Naive thymus-derived CD4-positive, alpha-beta T cell (primary cell): Measurements from ENCODE around the gene ECHDC3. TPM values are rescaled to one million over a fixed set of nuclear protein-coding genes. Genes with fewer than 3 reads are reported as not detected.

Source experiments
- ATAC-seq: fragments of 150-1000 bp; cut with Tn5 transposase; 2 replicates; pipeline ENCODE4 v1.10.0; 2021; ENCODE audit warnings: mild to moderate bottlenecking, moderate library complexity
- CTCF ChIA-PET: fragments of 350-600 bp; sonication (Branson Sonifier 250); formaldehyde crosslinking; loops from one replicate; lab custom pipeline; 2021; ENCODE audit warnings: antibody characterized with exemption; lab: Charles Lee
- POLR2A ChIA-PET: fragments of 350-600 bp; sonication (Branson Sonifier 250); formaldehyde crosslinking; loops from one replicate; lab custom pipeline; 2021; ENCODE audit warnings: antibody characterized with exemption, inconsistent platforms; lab: Charles Lee
- DNase-seq, 9 donors: peaks; one replicate each; pipeline versions ENCODE4 v3.0.0 to v3.0.0-alpha.2; 2020 to 2022; ENCODE audit warnings: mixed read lengths in 1 of 9
- H3K27ac ChIP-seq: one replicate; pipeline ENCODE4 v1.7.0; 2013; ENCODE audit warnings: mild to moderate bottlenecking, low read depth, low read length, moderate library complexity
- H3K27me3 ChIP-seq, 2 donors: one replicate each; pipeline ENCODE4 v1.7.0; 2013; ENCODE audit warnings: low read length in 2 of 2, mild to moderate bottlenecking in 2 of 2, moderate library complexity in 2 of 2; ENCODE audit not compliant: control insufficient read depth in 2 of 2, insufficient read depth in 2 of 2
- H3K36me3 ChIP-seq, 3 experiments: 1 replicate in 2 of 3; 2 replicates in 1 of 3; pipeline ENCODE4 v1.7.0; 2013; ENCODE audit warnings: low read length in 3 of 3, mild to moderate bottlenecking in 3 of 3, moderate library complexity in 1 of 3; ENCODE audit not compliant: insufficient read depth in 3 of 3, control insufficient read depth in 2 of 3
- H3K4me1 ChIP-seq, 2 donors: one replicate each; pipeline ENCODE4 v1.7.0; 2013; ENCODE audit warnings: low read length in 2 of 2, mild to moderate bottlenecking in 2 of 2, moderate library complexity in 1 of 2; ENCODE audit not compliant: control insufficient read depth in 2 of 2, insufficient read depth in 2 of 2
- H3K4me3 ChIP-seq: 2 replicates; pipeline ENCODE4 v1.7.0; 2013; ENCODE audit warnings: mild to moderate bottlenecking, low read length
- H3K9me3 ChIP-seq, 3 experiments: 1 replicate in 2 of 3; 2 replicates in 1 of 3; pipeline ENCODE4 v1.7.0; 2013; ENCODE audit warnings: low read length in 3 of 3; ENCODE audit not compliant: control insufficient read depth in 2 of 3
- H3K27ac Mint-ChIP-seq, 9 donors: one replicate each; pipeline ENCODE4 v1.8.0; 2020 to 2022; ENCODE audit warnings: mixed read lengths in 9 of 9, mild to moderate bottlenecking in 8 of 9, moderate library complexity in 5 of 9, inconsistent platforms in 2 of 9
- H3K27me3 Mint-ChIP-seq, 5 donors: one replicate each; pipeline ENCODE4 v1.8.0; 2021 to 2022; ENCODE audit warnings: mixed read lengths in 5 of 5, mild to moderate bottlenecking in 1 of 5
- H3K36me3 Mint-ChIP-seq, 5 donors: one replicate each; pipeline ENCODE4 v1.8.0; 2020 to 2022; ENCODE audit warnings: mixed read lengths in 5 of 5, mild to moderate bottlenecking in 3 of 5, inconsistent platforms in 1 of 5
- H3K4me1 Mint-ChIP-seq, 7 donors: one replicate each; pipeline ENCODE4 v1.8.0; 2020 to 2022; ENCODE audit warnings: mixed read lengths in 7 of 7, mild to moderate bottlenecking in 3 of 7, inconsistent platforms in 1 of 7
- H3K4me3 Mint-ChIP-seq, 10 donors: one replicate each; pipeline ENCODE4 v1.8.0; 2020 to 2022; ENCODE audit warnings: mild to moderate bottlenecking in 10 of 10, mixed read lengths in 10 of 10, moderate library complexity in 6 of 10, inconsistent platforms in 2 of 10
- H3K9me3 Mint-ChIP-seq, 11 donors: one replicate each; pipeline ENCODE4 v1.8.0; 2020 to 2022; ENCODE audit warnings: mixed read lengths in 11 of 11, mild to moderate bottlenecking in 4 of 11, inconsistent platforms in 1 of 11, moderate library complexity in 1 of 11
- intact Hi-C, 2 donors: fragments of 100-400 bp; cut with micrococcal nuclease; formaldehyde crosslinking; loops; one replicate each; pipeline ENCODE4 v1.15.1; 2023
- polyA plus RNA-seq, 2 donors: library from polyadenylated mRNA; unstranded; fragments of 300-500 nt; fragmentation: Illumina TruSeq; gene quantifications; one replicate each; pipeline ENCODE4 v1.2.3, GENCODE V29; 2021
- total RNA-seq, 6 experiments: library from RNA in 5 of 6; stranded (reverse) in 5 of 6; gene quantifications; 1 replicate in 5 of 6; 2 replicates in 1 of 6; pipeline ENCODE4 v1.2.3 and lab custom pipeline; 2021 to 2026

ECHDC3 gene
- total and polyA plus RNA-seq, 7 experiments from 2014 or later: 0.36 to 2.5 (median 0.57) TPM; not detected in 3

DNA sequence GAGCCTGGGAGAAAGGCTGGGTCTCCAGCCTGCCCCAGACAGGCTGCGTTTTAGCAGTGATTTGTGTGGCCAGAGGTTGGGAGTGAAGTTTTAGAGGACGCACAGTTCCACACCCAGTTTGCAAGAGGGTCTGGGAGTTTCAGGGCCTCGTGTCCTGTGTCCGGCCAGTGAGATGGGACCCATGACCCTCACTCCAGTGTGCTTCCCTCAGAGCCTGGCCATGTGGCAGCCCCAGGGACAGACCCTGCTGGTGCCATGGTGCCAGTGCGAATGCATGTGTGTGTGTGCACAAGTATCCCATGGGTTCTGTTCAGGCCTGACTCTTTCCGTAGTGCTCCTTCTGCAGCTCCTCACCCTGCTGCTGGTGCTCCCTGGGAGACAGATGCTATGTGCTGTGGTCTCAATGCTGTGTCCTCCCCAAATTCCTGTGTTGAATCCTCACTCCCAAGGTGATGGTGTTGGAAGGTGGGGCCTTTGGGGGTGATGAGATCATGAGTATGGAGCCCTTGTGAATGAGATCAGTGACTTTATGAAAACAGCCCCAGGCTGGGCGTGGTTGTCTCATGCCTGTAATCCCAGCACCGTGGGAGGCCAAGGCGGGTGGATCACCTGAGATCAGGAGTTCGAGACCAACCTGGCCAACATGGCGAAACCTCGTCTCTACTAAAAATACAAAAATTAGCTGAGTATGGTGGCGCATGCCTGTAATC lies 16.5 kb downstream of the ECHDC3 start:
- H3K36me3 ChIP-seq: no peaks in the 10 kb centered on the region
- H3K4me3 ChIP-seq: no peak overlapping the region
- Mint-ChIP-seq H3K36me3 (peaks cover 0 to 23% (median 9%) of the 10 kb centered on the region in 5 donors), H3K27me3 (peaks cover 0 to 8% (median 0%) of the 10 kb centered on the region in 5 donors), H3K27ac (no peak overlapping the region), H3K4me1 (peaks cover 4 to 6% (median 5%) of the 10 kb centered on the region in 7 donors), H3K9me3 (peaks cover 0 to 2% (median 0%) of the 10 kb centered on the region in 11 donors), H3K4me3 (no peak overlapping the region)
- intact Hi-C loops: loop anchor here (1.0 to 2.0 kb wide), 4 partner anchors 33 to 243 kb away; no protein-coding TSS in a partner anchor
- no peak for DNase-seq
- ChIA-PET CTCF (interaction anchor here (0.5 to 6.2 kb wide), 9 partner anchors 19 to 1240 kb away, joined by 3 to 89 read pairs (median 3); no protein-coding TSS in a partner anchor), POLR2A (no interaction called here)
- H3K27ac ChIP-seq: no peak overlapping the region
- no peaks in the 10 kb centered on the region for H3K27me3 ChIP-seq
- ATAC-seq: no peak
- peaks cover 0 to 6% of the 10 kb centered on the region in 2 donors for H3K4me1 ChIP-seq
- no peaks in the 10 kb centered on the region for H3K9me3 ChIP-seq

DNA sequence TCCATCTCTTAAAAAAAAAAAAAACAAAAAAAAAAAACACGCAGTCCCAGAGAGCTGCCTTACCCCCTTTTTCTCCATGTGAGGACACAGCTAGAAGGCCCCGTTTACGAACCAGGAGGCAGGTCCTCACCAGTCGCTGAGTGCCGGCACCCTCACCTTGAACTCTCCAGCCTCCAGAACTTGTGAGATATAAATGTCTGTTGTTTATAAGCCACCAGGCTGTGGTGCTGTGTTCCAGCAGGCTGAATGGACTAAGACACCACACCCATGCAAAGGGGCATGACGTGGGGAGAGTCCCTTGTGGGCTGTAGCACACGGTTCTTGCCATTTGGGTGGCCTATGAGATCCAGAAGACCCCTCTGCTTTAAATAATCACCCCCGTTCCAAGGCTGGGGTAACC lies 17.2 kb downstream of the ECHDC3 start:
- Mint-ChIP-seq H3K4me3 (no peak overlapping the region), H3K27me3 (peaks cover 0 to 8% (median 0%) of the 10 kb centered on the region in 5 donors), H3K36me3 (peaks cover 0 to 20% (median 9%) of the 10 kb centered on the region in 5 donors), H3K9me3 (peaks cover 0 to 2% (median 0%) of the 10 kb centered on the region in 11 donors), H3K4me1 (peaks cover 4 to 6% (median 5%) of the 10 kb centered on the region in 7 donors), H3K27ac (no peak overlapping the region)
- intact Hi-C loops: loop anchor here in 1 of 2 donors (2.0 kb wide), 1 partner anchor 35 kb away; no protein-coding TSS in a partner anchor
- CTCF ChIA-PET: interaction anchor here (3.3 to 6.2 kb wide), 3 partner anchors 33 to 245 kb away, joined by 29 to 89 read pairs (median 55); no protein-coding TSS in a partner anchor
- Histone ChIP-seq H3K4me3 (no peak overlapping the region), H3K36me3 (no peaks in the 10 kb centered on the region), H3K27me3 (no peaks in the 10 kb centered on the region), H3K9me3 (no peaks in the 10 kb centered on the region), H3K27ac (no peak overlapping the region), H3K4me1 (peaks cover 0 to 6% of the 10 kb centered on the region in 2 donors)
- DNase-seq (no peak), ATAC-seq (no peak)
- POLR2A ChIA-PET: no interaction called here

DNA sequence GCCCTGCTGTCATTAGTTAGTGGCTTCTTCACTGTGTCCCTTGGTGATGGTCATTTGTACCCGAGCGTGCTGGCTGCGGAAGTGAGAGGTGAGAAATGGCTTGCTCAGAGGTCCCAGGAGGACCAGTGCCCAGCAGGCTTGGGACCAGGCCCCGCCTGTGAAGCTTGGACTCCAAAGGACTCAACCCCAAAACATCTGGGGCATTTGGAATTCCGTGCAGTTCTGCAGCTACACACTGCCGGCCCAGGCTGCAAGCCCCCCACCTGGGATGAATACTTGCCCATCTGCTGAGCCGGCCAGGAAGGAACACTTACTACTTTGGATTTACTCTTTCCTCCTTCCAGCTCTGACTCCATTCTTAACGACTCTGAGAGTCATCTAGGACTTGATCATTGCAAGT lies 18.0 kb downstream of the ECHDC3 start:
- peaks cover 0 to 2% (median 0%) of the 10 kb centered on the region in 11 donors for H3K9me3 Mint-ChIP-seq
- peaks cover 4 to 6% (median 5%) of the 10 kb centered on the region in 7 donors for H3K4me1 Mint-ChIP-seq
- intact Hi-C loops: no loop called here
- no peaks in the 10 kb centered on the region for H3K27me3 ChIP-seq
- peaks cover 0 to 20% (median 9%) of the 10 kb centered on the region in 5 donors for H3K36me3 Mint-ChIP-seq
- no peak overlapping the region for H3K4me3 ChIP-seq
- H3K9me3 ChIP-seq: no peaks in the 10 kb centered on the region
- no peak overlapping the region for H3K27ac Mint-ChIP-seq
- no peak overlapping the region for H3K27ac ChIP-seq
- H3K36me3 ChIP-seq: no peaks in the 10 kb centered on the region
- peaks cover 0 to 6% of the 10 kb centered on the region in 2 donors for H3K4me1 ChIP-seq
- H3K4me3 Mint-ChIP-seq: no peak overlapping the region
- ATAC-seq (no peak), DNase-seq (no peak)
- ChIA-PET CTCF (interaction anchor here (5.8 to 6.2 kb wide), 2 partner anchors 240 to 246 kb away, joined by 55 to 89 read pairs; no protein-coding TSS in a partner anchor), POLR2A (no interaction called here)
- H3K27me3 Mint-ChIP-seq: peaks cover 0 to 5% (median 0%) of the 10 kb centered on the region in 5 donors

DNA sequence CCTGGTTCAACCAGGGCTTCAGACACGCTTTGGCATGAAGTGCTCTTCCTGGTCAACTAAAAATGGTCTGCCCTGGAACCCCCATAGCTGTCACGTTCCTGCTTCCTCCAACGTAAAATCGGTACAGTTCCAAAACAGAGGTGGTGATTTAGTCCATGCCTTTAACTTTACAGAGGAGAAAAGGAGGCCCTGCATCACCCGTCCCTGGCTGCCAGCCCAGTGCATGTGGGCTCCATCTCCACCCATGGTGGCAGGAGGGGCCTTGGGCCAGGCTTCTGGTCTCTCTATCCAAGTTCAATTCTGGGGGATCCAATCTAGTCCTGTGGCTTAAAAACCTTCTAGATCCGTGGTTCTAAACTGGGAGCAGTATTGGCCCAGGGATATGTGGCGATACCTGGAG lies 18.7 kb downstream of the ECHDC3 start:
- Histone ChIP-seq H3K9me3 (no peaks in the 10 kb centered on the region), H3K27me3 (no peaks in the 10 kb centered on the region), H3K27ac (no peak overlapping the region), H3K4me1 (peaks cover 0 to 6% of the 10 kb centered on the region in 2 donors), H3K4me3 (no peak overlapping the region), H3K36me3 (no peaks in the 10 kb centered on the region)
- ATAC-seq (no peak), DNase-seq (no peak)
- ChIA-PET POLR2A (interaction anchor here (0.6 kb wide), 1 partner anchor 306 kb away, joined by 4 read pairs; no protein-coding TSS in a partner anchor), CTCF (interaction anchor here (0.6 to 6.2 kb wide), 3 partner anchors 188 to 246 kb away, joined by 4 to 89 read pairs (median 55); no protein-coding TSS in a partner anchor)
- H3K4me3 Mint-ChIP-seq: no peak overlapping the region
- peaks cover 0 to 24% (median 9%) of the 10 kb centered on the region in 5 donors for H3K36me3 Mint-ChIP-seq
- H3K27me3 Mint-ChIP-seq: peaks cover 0 to 4% (median 0%) of the 10 kb centered on the region in 5 donors
- H3K9me3 Mint-ChIP-seq: peaks cover 0 to 2% (median 0%) of the 10 kb centered on the region in 11 donors
- H3K27ac Mint-ChIP-seq: no peak overlapping the region
- intact Hi-C loops: no loop called here
- peaks cover 4 to 6% (median 5%) of the 10 kb centered on the region in 7 donors for H3K4me1 Mint-ChIP-seq

DNA sequence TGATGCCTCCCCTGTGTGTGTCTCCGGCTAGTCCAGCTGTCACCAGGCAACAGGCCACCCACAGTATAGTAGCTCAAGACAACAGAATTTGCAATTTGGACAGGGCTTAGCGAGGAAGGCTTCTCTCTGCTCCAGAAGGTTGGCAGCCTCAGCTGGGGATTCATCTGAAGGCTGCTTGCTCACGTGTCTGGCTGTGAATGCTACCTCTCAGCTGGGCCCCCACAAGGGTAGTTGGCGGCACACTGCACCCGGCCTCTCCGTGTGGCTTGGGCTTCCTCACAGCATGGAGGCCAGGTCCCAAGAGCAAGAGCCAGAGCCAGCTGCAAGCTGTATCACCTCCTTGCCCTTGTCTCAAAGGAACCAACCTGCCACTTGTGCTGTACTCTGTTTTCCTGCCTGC lies 19.2 kb downstream of the ECHDC3 start:
- H3K36me3 Mint-ChIP-seq: peaks cover 0 to 26% (median 9%) of the 10 kb centered on the region in 5 donors
- CTCF ChIA-PET: interaction anchor here (5.8 to 6.2 kb wide), 2 partner anchors 242 to 247 kb away, joined by 55 to 89 read pairs; no protein-coding TSS in a partner anchor
- no peak overlapping the region for H3K4me3 ChIP-seq

DNA sequence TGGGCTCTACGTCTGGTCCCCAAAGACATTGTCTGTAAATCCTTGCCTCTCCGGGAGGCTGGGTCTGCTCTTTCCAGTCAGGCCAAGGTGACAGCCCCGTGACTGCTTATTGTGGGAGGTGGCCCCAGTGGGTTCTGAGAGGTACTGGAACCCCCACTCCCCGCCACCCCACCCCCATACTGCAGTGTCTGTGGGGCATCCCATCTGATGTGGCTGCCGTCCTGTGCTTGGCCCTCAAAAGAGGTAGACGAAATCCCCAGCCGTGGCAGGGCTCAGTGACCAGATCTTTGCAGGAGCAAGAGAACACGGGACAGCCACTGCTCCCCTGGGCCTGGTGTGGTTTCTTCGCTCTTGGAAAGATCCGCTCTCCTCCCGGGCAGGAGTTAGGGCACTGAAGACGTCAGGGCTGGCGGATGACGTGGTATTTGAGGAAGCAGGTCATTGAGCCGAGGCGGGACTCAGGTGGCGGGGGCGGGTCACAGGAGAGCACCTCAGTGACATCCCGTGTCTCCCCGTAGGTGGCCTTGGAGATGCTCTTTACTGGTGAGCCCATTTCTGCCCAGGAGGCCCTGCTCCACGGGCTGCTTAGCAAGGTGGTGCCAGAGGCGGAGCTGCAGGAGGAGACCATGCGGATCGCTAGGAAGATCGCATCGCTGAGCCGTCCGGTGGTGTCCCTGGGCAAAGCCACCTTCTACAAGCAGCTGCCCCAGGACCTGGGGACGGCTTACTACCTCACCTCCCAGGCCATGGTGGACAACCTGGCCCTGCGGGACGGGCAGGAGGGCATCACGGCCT lies 20.7 kb downstream of the ECHDC3 start:
- no peak overlapping the region for H3K4me3 Mint-ChIP-seq
- H3K27ac Mint-ChIP-seq: no peak overlapping the region
- peaks cover 1 to 4% (median 2%) of the 10 kb centered on the region in 7 donors for H3K4me1 Mint-ChIP-seq
- Histone ChIP-seq H3K27ac (no peak overlapping the region), H3K9me3 (no peaks in the 10 kb centered on the region), H3K4me1 (peaks cover 0 to under 1% of the 10 kb centered on the region in 2 donors), H3K27me3 (no peaks in the 10 kb centered on the region), H3K36me3 (no peaks in the 10 kb centered on the region), H3K4me3 (no peak overlapping the region)
- DNase-seq (no peak), ATAC-seq (no peak)
- peaks cover 0 to 3% (median 0%) of the 10 kb centered on the region in 5 donors for H3K27me3 Mint-ChIP-seq
- ChIA-PET CTCF (no interaction called here), POLR2A (no interaction called here)
- intact Hi-C loops: no loop called here
- H3K36me3 Mint-ChIP-seq: peaks cover 0 to 25% (median 9%) of the 10 kb centered on the region in 5 donors
- H3K9me3 Mint-ChIP-seq: peaks cover 0 to 2% (median 0%) of the 10 kb centered on the region in 11 donors

More for the DNA sequence above, 19.2 kb downstream of the ECHDC3 start:
- no peaks in the 10 kb centered on the region for H3K9me3 ChIP-seq
- POLR2A ChIA-PET: interaction anchor here (0.6 kb wide), 1 partner anchor 305 kb away, joined by 4 read pairs; no protein-coding TSS in a partner anchor
- Mint-ChIP-seq H3K27me3 (peaks cover 0 to 4% (median 0%) of the 10 kb centered on the region in 5 donors), H3K27ac (no peak overlapping the region), H3K4me1 (peaks cover 4 to 6% (median 5%) of the 10 kb centered on the region in 7 donors), H3K4me3 (no peak overlapping the region), H3K9me3 (peaks cover 0 to 2% (median 0%) of the 10 kb centered on the region in 11 donors)
- no peaks in the 10 kb centered on the region for H3K36me3 ChIP-seq
- ATAC-seq: no peak
- H3K4me1 ChIP-seq: peaks cover 0 to 6% of the 10 kb centered on the region in 2 donors
- no peaks in the 10 kb centered on the region for H3K27me3 ChIP-seq
- no peak overlapping the region for H3K27ac ChIP-seq
- intact Hi-C loops: no loop called here
- DNase-seq: no peak
